ENCODE data around the gene NIPBL.

DNA sequence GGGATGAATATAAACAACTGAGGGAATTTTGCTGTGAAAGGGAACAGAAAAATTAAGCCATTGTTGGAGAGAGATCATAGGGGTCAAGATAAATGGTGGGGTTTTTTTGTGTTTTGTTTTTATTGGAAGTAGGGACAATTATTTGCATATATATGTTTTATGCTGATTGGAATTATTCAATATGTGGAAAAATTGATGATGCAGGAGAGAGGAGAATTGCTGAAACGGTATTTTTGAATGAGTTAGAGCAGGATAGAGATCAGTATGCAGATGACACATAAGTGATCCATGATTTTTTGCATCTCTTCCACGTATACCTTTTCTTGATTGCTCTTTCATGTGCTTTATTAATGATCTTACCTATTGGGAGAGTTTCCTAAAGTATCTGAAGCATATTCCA, 67.5 kb downstream of the NIPBL start:
- no peak for TF ChIP-seq EZH2 (IDR thresholded peaks at IDR 0.05; ENCODE audit: borderline replicate concordance, low read depth, low read length, severe bottlenecking)
- TF ChIP-seq, protein P1, sequence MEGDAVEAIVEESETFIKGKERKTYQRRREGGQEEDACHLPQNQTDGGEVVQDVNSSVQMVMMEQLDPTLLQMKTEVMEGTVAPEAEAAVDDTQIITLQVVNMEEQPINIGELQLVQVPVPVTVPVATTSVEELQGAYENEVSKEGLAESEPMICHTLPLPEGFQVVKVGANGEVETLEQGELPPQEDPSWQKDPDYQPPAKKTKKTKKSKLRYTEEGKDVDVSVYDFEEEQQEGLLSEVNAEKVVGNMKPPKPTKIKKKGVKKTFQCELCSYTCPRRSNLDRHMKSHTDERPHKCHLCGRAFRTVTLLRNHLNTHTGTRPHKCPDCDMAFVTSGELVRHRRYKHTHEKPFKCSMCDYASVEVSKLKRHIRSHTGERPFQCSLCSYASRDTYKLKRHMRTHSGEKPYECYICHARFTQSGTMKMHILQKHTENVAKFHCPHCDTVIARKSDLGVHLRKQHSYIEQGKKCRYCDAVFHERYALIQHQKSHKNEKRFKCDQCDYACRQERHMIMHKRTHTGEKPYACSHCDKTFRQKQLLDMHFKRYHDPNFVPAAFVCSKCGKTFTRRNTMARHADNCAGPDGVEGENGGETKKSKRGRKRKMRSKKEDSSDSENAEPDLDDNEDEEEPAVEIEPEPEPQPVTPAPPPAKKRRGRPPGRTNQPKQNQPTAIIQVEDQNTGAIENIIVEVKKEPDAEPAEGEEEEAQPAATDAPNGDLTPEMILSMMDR (IDR thresholded peaks at IDR 0.05; ENCODE audit: borderline replicate concordance, extremely low read depth, low read length, poor library complexity, severe bottlenecking), result no peak
